Body of pancreas (tissue), 4 donors: ENCODE measurements around the gene RNF180. TPM values are rescaled to one million over a fixed set of nuclear protein-coding genes. Genes with fewer than 3 reads are reported as not detected.
"Not testable (repeated sequence)": the region's sequence is repeated elsewhere in the genome, so short reads cannot be mapped to it uniquely, and the experiment has no call there.

Source experiments
- ATAC-seq: fragments of 150-250 bp; one replicate; pipeline ENCODE4 v1.9.1; 2016
- DNase-seq, 4 donors: peaks; one replicate each; pipeline ENCODE4 v3.0.0-alpha.2; 2019
- H3K27ac ChIP-seq, 4 donors: fragments of 200-600 bp; sonication (generic); 1 replicate in 3 of 4; 2 replicates in 1 of 4; pipeline versions ENCODE4 v1.5.1 to v1.6.1; 2016 to 2019; ENCODE audit warnings: mild to moderate bottlenecking in 1 of 4, mixed read lengths in 1 of 4, moderate library complexity in 1 of 4
- H3K27me3 ChIP-seq, 2 donors: fragments of 200-600 bp; sonication (generic); one replicate each; pipeline ENCODE4 v1.6.0; 2016; ENCODE audit warnings: mild to moderate bottlenecking in 1 of 2
- H3K36me3 ChIP-seq, 2 donors: fragments of 200-600 bp; sonication (generic); replicated peaks in 1 of 2; 2 replicates each; pipeline ENCODE4 v1.5.1; 2016; ENCODE audit warnings: low read depth in 2 of 2; ENCODE audit not compliant: insufficient read depth in 1 of 2
- H3K4me1 ChIP-seq: fragments of 200-600 bp; sonication (generic); one replicate; pipeline ENCODE4 v1.6.0; 2016
- H3K4me3 ChIP-seq, 2 donors: fragments of 200-600 bp; sonication (generic); 1 replicate in 1 of 2; 2 replicates in 1 of 2; pipeline ENCODE4 v1.5.1; 2016 to 2019
- H3K9me3 ChIP-seq, 3 donors: fragments of 200-600 bp; sonication (generic); 1 replicate in 2 of 3; 2 replicates in 1 of 3; pipeline ENCODE4 v1.5.1; 2016
- CTCF ChIP-seq, 7 experiments: fragments of 450-650 bp in 4 of 7; fragments of 200-600 bp in 3 of 7; sonication (generic) in 3 of 7; IDR thresholded peaks; one replicate each; pipeline ENCODE4 v1.5.1; 2016 to 2019; ENCODE audit warnings: antibody characterized with exemption in 7 of 7
- POLR2A ChIP-seq, 3 donors: fragments of 450-650 bp; IDR thresholded peaks; one replicate each; pipeline ENCODE4 v1.6.1; 2016; ENCODE audit warnings: antibody characterized with exemption in 3 of 3, mild to moderate bottlenecking in 2 of 3
- WGBS, 2 donors: methylation state at CpG; one replicate each; pipeline ENCODE4 v1.1.5; 2017; 5-methylcytosine and 5-hydroxymethylcytosine counted together
- intact Hi-C: fragments of 100-400 bp; cut with DNase I; formaldehyde crosslinking; loops from one replicate; pipeline ENCODE4 v1.15.1; 2023
- total RNA-seq, 2 donors: library from RNA; depleted of rRNA; stranded (reverse); fragments of >200 nt; gene quantifications; one replicate each; pipeline ENCODE4 v1.1.0, GENCODE V29; 2016

RNF180 gene
- total RNA-seq, 2 donors from 2014 or later, result 9.2 to 13.2 TPM

GRCh38 chr5:64285188-64286130 lies 119.8 kb downstream of the RNF180 start:
- ATAC-seq (no peak), DNase-seq (no peak)
- Histone ChIP-seq H3K27ac (no peak overlapping the region), H3K9me3 (peaks cover 0 to 3% (median 0%) of the 10 kb centered on the region in 3 donors), H3K36me3 (no peaks in the 10 kb centered on the region), H3K27me3 (no peaks in the 10 kb centered on the region), H3K4me1 (no peaks in the 10 kb centered on the region), H3K4me3 (no peak overlapping the region)
- TF ChIP-seq POLR2A (IDR thresholded peaks at IDR 0.05), result no peak
- no peak for TF ChIP-seq CTCF (IDR thresholded peaks at IDR 0.05)
- intact Hi-C loops, result no loop called here
- WGBS, 2 donors, result 85 to 92% methylated on average over 6 to 8 of the region's 8 CpGs

- intact Hi-C loops, result no loop called here
- ATAC-seq (no peak), DNase-seq (no peak)
- H3K27ac ChIP-seq, result no peak overlapping the region
- WGBS, 2 donors, result 92 to 97% methylated on average over 1 of the region's 1 CpG
- H3K27me3 ChIP-seq, result no peaks in the 10 kb centered on the region
- no peaks in the 10 kb centered on the region for H3K36me3 ChIP-seq
- no peak overlapping the region for H3K4me3 ChIP-seq
- no peaks in the 10 kb centered on the region for H3K9me3 ChIP-seq
- H3K4me1 ChIP-seq, result no peaks in the 10 kb centered on the region
- no peak for TF ChIP-seq POLR2A (IDR thresholded peaks at IDR 0.05)
- no peak for TF ChIP-seq CTCF (IDR thresholded peaks at IDR 0.05)
These were observed 120.7 kb downstream of the RNF180 start for GRCh38 chr5:64286381-64286780.

- not testable (repeated sequence) for H3K4me1 ChIP-seq
These were observed 122.9 kb downstream of the RNF180 start for GRCh38 chr5:64288496-64288895.

GRCh38 chr5:64292611-64293215 lies 127.1 kb downstream of the RNF180 start:
- Histone ChIP-seq H3K27ac (no peak overlapping the region), H3K4me1 (no peaks in the 10 kb centered on the region), H3K4me3 (no peak overlapping the region), H3K9me3 (no peaks in the 10 kb centered on the region), H3K27me3 (no peaks in the 10 kb centered on the region), H3K36me3 (no peaks in the 10 kb centered on the region)
- intact Hi-C loops, result no loop called here
- 85 to 100% methylated on average over 1 to 3 of the region's 3 CpGs for WGBS, 2 donors
- TF ChIP-seq POLR2A (IDR thresholded peaks at IDR 0.05) (no peak), CTCF (IDR thresholded peaks at IDR 0.05) (no peak)
- DNase-seq (peak in 1 of 4 donors; percentile 1), ATAC-seq (no peak)

More at GRCh38 chr5:64288496-64288895, 122.9 kb downstream of the RNF180 start:
- H3K27me3 ChIP-seq, intact Hi-C loops, H3K9me3 ChIP-seq, H3K4me3 ChIP-seq, H3K36me3 ChIP-seq, DNase-seq, ATAC-seq, H3K27ac ChIP-seq: not testable (repeated sequence)
- 89 to 91% methylated on average over 2 of the region's 2 CpGs for WGBS, 2 donors

GRCh38 chr5:64295101-64295500 lies 129.5 kb downstream of the RNF180 start:
- Histone ChIP-seq H3K27me3 (no peaks in the 10 kb centered on the region), H3K27ac (no peak overlapping the region), H3K4me1 (no peaks in the 10 kb centered on the region), H3K9me3 (no peaks in the 10 kb centered on the region), H3K4me3 (no peak overlapping the region), H3K36me3 (no peaks in the 10 kb centered on the region)
- intact Hi-C loops, result no loop called here
- DNase-seq, result peak in 1 of 4 donors; percentile 20
- 72 to 92% methylated on average over 1 of the region's 1 CpG for WGBS, 2 donors
- TF ChIP-seq POLR2A (IDR thresholded peaks at IDR 0.05) (no peak), CTCF (IDR thresholded peaks at IDR 0.05) (no peak)
- ATAC-seq, result no peak
